GM19043 (cell line): ENCODE data around the gene MNT.

Experiments used
- ATAC-seq: cut with Tn5 transposase; IDR thresholded peaks from one replicate; pipeline ENCODE4 v1.9.1; 2021; ENCODE audit warnings: low read depth; ENCODE audit not compliant: unreplicated experiment

The MNT gene

GRCh38 chr17:2385240-2386210 is 15.3 kb downstream of the MNT start:
- no peak for ATAC-seq

DNA sequence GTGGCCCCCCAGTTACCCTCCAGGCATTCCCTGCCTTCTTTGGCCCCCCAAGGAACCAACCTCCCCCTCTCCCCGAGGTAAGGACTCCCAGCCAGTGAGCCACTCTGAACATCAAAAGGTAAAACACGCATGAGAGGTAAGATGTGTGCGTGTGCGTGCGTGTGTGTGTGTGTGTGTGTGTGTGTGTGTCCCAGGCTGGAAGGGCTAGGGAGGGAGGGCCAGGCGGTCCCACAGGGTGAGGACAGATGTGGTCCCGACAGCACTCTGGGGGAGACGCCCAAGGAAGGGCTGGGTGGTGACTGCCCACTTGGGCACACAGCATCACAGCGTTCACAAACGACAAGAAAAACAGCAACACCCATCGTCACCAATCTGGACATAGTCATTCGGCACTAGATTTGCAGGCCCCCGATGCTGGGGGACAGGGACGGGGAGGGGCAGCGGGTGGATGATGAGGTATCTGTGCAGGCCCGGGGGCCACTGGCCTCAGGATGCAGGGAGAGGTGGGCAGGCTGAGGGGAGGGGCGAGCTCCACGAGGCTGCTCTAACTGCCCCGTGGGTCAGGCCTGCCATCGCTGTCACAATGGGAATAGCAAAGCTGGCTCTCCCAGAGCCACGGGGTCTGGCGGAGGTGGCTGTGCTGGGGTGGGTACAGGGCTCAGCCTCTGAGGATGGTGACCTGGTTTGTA is 16.3 kb downstream of the MNT start:
- no peak for ATAC-seq

DNA sequence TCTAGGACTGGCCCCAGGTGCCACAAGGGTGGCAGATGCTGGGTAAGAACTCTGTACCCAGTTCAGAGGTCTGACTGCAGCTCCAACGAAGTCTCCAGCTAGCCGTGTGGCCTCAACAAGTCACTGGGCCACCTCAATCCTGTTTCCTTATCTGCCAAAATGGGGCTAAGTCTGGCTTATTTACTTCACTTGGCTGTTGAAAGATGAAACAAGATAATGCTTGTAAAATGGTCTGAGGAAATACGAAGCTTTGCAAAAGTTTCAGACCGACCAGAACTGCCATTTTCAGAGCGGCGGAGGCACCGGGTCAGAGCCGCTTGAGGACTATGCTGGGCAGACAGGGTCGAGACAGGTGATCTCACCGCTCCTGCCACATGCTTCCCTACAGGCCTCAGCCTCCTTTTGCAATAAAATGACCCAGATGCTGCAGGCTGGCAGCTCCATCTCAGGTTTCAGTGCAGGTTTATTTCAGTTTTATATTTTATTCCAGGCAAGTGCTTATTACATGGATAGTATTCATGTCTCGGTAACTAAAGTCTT is 17.2 kb downstream of the MNT start:
- no peak for ATAC-seq

- ATAC-seq = no peak
Measured at GRCh38 chr17:2380950-2381649, 19.8 kb downstream of the MNT start.

DNA sequence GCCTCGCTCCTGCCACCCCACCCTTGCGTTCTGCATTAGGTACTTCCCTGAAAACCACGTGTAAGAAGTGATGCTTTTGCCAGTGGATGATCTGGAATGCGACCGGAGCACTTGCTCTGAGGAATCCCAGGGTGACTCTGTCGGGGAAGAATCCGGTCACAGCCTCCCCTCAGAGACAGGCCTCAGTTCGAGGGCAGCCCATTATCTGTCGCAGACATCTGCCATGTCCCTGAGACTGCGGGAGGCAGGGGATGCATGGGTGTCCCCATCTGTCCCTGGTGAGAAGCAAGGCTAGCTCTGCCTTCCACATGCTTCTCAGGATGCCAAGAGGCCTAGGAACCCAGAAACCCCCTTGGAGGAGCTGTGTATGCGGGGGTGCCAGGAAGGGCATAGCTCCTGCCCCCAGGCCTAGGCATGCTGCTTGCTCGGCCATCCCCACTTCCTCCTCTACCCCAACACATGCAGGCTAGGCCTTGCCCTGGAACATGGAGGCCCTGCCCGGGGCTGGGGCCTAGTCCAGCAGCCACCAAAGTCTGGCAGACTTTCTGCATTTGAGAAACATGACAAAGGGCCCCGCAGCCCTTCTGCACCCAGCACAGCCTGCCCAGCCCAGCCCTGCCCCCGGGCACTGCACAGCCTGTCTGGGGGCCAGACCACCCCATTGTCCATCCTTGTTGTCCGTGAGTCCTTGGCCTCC is 20.5 kb downstream of the MNT start:
- no peak for ATAC-seq

GRCh38 chr17:2379489-2380225 is 21.2 kb downstream of the MNT start:
- ATAC-seq = no peak

DNA sequence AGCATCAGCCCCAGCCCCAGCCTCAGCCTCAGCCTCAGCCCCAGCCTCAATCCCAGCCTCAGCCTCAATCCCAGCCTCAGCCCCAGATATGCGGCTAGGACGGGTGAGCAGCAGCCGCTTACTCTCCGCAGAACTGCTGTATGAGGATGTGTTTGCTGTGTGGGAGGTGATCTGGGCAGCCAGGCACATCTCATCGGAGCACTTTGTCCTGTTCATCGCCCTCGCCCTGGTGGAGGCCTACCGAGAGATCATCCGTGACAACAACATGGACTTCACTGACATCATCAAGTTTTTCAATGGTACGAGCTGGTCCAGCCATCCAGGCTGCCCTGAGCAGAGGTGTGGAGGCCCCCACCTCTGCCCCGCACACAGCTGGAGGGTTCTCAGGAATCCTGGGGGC is 22.0 kb downstream of the MNT start:
- ATAC-seq = no peak

- no peak for ATAC-seq
Measured at GRCh38 chr17:2377659-2378058, 23.2 kb downstream of the MNT start.

DNA sequence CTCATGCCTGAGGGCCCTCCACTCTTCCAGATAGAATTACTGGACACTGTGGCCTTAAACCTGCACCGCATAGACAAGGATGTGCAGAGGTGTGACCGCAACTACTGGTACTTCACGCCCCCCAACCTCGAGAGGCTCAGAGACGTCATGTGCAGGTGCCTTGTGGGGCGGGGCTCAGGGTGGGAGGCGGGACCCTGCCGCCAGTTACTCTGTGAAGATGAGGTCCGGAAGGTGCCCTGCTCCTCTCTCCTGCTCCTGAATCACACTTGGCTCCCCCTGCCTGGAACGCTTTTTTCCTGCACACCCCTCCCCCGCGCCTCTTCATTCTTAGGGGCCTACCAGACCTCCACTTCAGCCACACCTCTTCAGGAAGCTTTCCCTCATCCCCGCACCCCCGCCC is 24.8 kb downstream of the MNT start:
- no peak for ATAC-seq

GRCh38 chr17:2375406-2375805 is 25.5 kb downstream of the MNT start:
- ATAC-seq = no peak

DNA sequence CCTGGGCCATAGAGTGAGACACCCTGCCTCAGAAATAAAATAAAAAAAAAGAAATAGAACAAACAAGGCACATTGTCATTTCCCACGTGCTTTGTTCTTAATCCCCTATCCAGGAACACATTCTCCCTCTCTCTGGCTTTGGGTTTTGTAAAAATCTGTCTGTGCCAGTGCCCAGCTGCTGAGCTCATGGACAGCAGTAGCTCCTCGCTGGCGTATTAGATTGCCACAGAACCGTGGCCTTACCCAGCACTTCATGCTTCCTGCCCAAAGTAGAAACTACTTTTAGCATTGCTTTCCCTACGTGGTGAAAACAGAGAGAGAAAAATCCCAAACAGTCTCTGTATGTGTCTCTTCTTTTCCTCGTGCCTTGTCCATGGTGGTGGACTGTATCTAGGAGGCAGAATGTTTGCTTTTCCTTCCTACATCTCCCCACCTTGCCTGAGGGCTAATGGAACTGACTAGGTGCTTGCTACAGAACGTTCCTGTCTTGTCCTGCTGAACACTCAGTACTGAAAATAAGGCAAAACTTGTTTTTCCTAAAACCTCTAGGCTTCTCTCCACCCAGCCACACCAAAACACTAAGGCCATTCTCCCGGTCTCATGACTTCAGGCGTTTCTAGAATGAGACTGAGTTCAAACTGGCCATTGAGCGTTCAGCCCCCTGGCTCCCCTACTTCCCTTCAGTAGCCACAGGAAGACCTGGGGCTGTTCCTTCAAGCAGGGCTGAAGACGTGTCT is 26.1 kb downstream of the MNT start:
- no peak for ATAC-seq

- no peak for ATAC-seq
Measured at GRCh38 chr17:2373179-2373578, 27.7 kb downstream of the MNT start.

DNA sequence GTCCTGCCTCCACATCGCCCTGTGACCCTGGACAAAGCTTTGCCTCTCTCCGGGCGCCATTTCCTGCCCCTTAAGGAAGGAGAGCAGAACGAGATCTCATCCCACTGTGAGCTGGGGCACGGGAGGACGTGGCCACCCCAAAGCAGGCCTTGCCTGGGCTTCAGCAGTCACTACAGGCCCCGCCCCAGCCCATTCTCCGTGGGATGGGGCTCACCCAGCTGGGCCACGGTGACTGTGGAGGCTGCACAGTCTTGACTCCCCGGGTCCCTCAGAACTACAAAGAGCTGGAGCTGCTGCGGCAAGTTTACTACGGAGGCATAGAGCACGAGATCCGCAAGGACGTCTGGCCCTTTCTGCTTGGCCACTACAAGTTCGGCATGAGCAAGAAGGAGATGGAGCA is 28.2 kb downstream of the MNT start:
- ATAC-seq = no peak

- no peak for ATAC-seq
Measured at GRCh38 chr17:2372180-2372579, 28.7 kb downstream of the MNT start.

GRCh38 chr17:2371183-2372130 is 29.4 kb downstream of the MNT start:
- ATAC-seq = no peak

GRCh38 chr17:2370211-2370589 is 30.7 kb downstream of the MNT start:
- ATAC-seq = no peak

DNA sequence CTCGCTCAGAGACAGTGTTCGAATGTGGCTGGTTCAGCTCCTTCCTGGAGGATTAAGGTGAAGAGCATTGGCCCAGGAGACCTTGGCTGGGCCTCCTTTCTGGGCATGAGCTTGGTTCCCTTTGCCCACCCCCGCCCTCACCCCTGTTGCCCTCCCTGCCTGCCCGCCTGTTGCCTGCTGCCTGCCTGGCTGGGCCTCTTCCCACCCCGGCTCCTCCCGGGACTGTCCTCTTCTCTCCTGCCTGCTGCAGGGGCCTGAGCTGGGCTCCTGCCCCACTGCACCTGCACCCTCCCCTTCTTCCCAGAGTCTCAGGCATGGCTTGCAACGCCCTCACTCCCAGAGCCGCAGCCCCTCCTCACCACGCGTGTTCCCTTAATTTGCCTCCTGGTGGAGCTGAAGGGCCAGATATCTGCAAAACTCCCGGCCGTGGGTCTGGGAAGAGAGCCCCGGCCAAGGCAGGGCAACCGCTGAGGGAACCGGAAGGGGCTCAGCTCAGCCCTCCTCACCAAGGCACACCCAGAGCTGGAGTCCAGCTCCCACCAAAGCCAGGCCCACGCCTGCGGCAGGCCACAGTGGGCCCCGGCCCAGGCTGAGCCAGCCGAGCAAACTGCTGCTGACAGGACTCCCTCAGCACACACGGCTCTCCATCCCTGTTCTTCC is 31.2 kb downstream of the MNT start:
- ATAC-seq = no peak
